Osteocyte (in vitro differentiated cells): Measurements from ENCODE around the gene TMEM176B. TPM values are rescaled to one million over a fixed set of nuclear protein-coding genes. Genes with fewer than 3 reads are reported as not detected.

ENCODE experiments used
- DNase-seq: peaks from one replicate; pipeline ENCODE4 v3.0.0; 2021; ENCODE audit warnings: mixed read lengths; ENCODE audit not compliant: unreplicated experiment; ENCODE audit errors: extremely low spot score
- H3K27ac Mint-ChIP-seq: one replicate; pipeline ENCODE4 v1.8.0; 2021; ENCODE audit warnings: mild to moderate bottlenecking, mixed read lengths; ENCODE audit not compliant: unreplicated experiment
- H3K27me3 Mint-ChIP-seq: one replicate; pipeline ENCODE4 v1.8.0; 2021; ENCODE audit warnings: mixed read lengths; ENCODE audit not compliant: unreplicated experiment
- H3K36me3 Mint-ChIP-seq: one replicate; pipeline ENCODE4 v1.8.0; 2021; ENCODE audit warnings: mixed read lengths; ENCODE audit not compliant: unreplicated experiment
- H3K4me1 Mint-ChIP-seq: one replicate; pipeline ENCODE4 v1.8.0; 2021; ENCODE audit warnings: mixed read lengths; ENCODE audit not compliant: unreplicated experiment
- H3K4me3 Mint-ChIP-seq: one replicate; pipeline ENCODE4 v1.8.0; 2021; ENCODE audit warnings: mild to moderate bottlenecking, moderate library complexity, mixed read lengths; ENCODE audit not compliant: unreplicated experiment
- H3K9me3 Mint-ChIP-seq: one replicate; pipeline ENCODE4 v1.8.0; 2021; ENCODE audit warnings: mixed read lengths; ENCODE audit not compliant: unreplicated experiment
- CTCF ChIP-seq: fragments of 200-600 bp; sonication (generic); IDR thresholded peaks from 2 replicates; pipeline ENCODE4 v1.5.0; 2021; ENCODE audit warnings: antibody characterized with exemption, mild to moderate bottlenecking, moderate library complexity
- total RNA-seq: library from RNA; stranded (reverse); gene quantifications from 2 replicates; pipeline ENCODE4 v1.2.1, GENCODE V29; 2021

The TMEM176B gene
- total RNA-seq, 1 donor from 2014 or later = not detected

- no peaks in the 10 kb centered on the region for H3K36me3 Mint-ChIP-seq
- TF ChIP-seq CTCF = no peak
- no peak overlapping the region for H3K4me3 Mint-ChIP-seq
- H3K4me1 Mint-ChIP-seq = no peaks in the 10 kb centered on the region
- H3K27me3 Mint-ChIP-seq = peaks cover 22% of the 10 kb centered on the region
- H3K27ac Mint-ChIP-seq = no peak overlapping the region
- H3K9me3 Mint-ChIP-seq = peaks cover 11% of the 10 kb centered on the region
- peak; percentile 51 for DNase-seq
Measured at GRCh38 chr7:150801946-150802771, 2.0 kb upstream of the TMEM176B start.

- H3K4me3 Mint-ChIP-seq = no peak overlapping the region
- H3K27ac Mint-ChIP-seq = no peak overlapping the region
- peak; percentile 63 for DNase-seq
- no peaks in the 10 kb centered on the region for H3K4me1 Mint-ChIP-seq
- no peak for TF ChIP-seq CTCF
- H3K27me3 Mint-ChIP-seq = peaks cover 22% of the 10 kb centered on the region
- peaks cover 8% of the 10 kb centered on the region for H3K9me3 Mint-ChIP-seq
- no peaks in the 10 kb centered on the region for H3K36me3 Mint-ChIP-seq
Measured at GRCh38 chr7:150801242-150801945, 1.2 kb upstream of the TMEM176B start.

- H3K4me1 Mint-ChIP-seq = no peaks in the 10 kb centered on the region
- H3K27ac Mint-ChIP-seq = no peak within 1 kb of the TSS
- no peak within 1 kb of the TSS for H3K4me3 Mint-ChIP-seq
- TF ChIP-seq CTCF = no peak
- peaks cover 22% of the 10 kb centered on the region for H3K27me3 Mint-ChIP-seq
- H3K9me3 Mint-ChIP-seq = peaks cover 2% of the 10 kb centered on the region
- peak; percentile 84 for DNase-seq
- H3K36me3 Mint-ChIP-seq = no peaks in the 10 kb centered on the region
Measured at GRCh38 chr7:150800581-150801241, 547 bp upstream of the TMEM176B start, which contains the start of gene TMEM176A. TMEM176A (plus strand) TSS chr7:150800769; CDS start chr7:150801551, 782 bp downstream.

GRCh38 chr7:150799156-150799555 is 1.0 kb downstream of the TMEM176B start:
- no peak for DNase-seq
- H3K4me1 Mint-ChIP-seq = no peaks in the 10 kb centered on the region
- no peak overlapping the region for H3K27ac Mint-ChIP-seq
- H3K4me3 Mint-ChIP-seq = no peak overlapping the region
- H3K9me3 Mint-ChIP-seq = no peaks in the 10 kb centered on the region
- no peaks in the 10 kb centered on the region for H3K36me3 Mint-ChIP-seq
- peaks cover 22% of the 10 kb centered on the region for H3K27me3 Mint-ChIP-seq
- no peak for TF ChIP-seq CTCF
